Measurements from ENCODE around the gene CELSR1.
"Not testable (repeated sequence)": the region's sequence is repeated elsewhere in the genome, so short reads cannot be mapped to it uniquely, and the experiment has no call there.

The CELSR1 gene

DNA sequence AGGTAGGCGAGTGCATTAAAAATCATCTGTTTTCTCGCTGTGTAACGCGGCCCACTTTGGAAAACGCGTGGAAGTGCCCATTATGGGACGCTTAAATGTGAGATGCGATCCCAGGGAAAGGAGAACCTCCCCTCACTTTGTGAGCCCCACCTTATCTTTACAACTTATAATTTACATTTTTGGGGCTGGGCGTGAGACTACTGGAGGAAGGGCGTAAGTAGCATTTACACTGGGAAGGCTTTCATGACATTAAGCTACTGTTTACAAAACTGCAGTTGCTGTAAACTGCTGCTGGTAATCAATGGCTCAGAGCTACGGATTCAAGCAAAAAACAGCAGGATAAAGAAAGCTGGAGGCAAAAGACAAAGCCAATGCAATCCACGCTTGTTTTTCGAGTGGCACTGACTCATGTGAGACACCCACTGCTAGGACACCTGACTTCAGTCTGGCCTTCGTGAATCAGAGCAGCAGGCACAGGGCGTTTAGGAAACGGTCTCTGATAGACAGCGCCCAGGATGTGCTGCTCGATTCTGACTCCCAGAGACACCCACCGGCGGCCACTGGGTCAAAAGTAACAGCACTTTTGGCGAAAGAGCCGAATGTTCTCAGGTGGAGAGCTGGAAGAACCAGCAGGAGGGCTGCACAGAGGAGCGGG, 123.6 kb downstream of the CELSR1 start:
- no peaks in the 10 kb centered on the region for H3K27me3 ChIP-seq (ENCODE audit: insufficient read depth, low read length)
- H3K4me1 ChIP-seq (ENCODE audit: insufficient read depth, low read length): peaks cover 4% of the 10 kb centered on the region
- no peak overlapping the region for H3K4me3 ChIP-seq (ENCODE audit: low read length)
- no peaks in the 10 kb centered on the region for H3K36me3 ChIP-seq (ENCODE audit: insufficient read depth, low read length)
- peaks cover 3% of the 10 kb centered on the region for H3K9me3 ChIP-seq (ENCODE audit: low read length)
- no peak overlapping the region for H2AFZ ChIP-seq (ENCODE audit: low read depth, low read length)

DNA sequence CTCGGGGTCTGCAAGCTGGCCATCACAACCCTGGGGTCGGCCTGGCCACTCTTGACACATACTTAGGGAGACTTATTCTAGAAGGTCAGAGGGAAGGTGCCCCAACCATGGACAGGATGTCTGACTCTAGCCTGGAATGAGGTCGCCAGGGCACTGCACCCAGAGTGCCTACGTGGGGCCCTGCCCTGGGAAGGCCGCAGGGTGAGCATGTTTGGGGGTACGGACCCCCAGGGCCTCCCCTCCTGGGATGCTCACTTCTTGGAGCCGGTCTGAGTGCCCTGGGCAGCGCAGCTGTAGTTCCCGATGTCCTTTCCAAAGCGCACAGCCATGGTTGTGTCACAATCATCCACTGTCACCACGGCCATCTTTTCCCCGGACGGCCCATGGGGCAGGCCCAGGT, 126.1 kb downstream of the CELSR1 start:
- Histone ChIP-seq H3K36me3 (ENCODE audit: insufficient read depth, low read length) (no peaks in the 10 kb centered on the region), H3K27me3 (ENCODE audit: insufficient read depth, low read length) (no peaks in the 10 kb centered on the region), H3K4me1 (ENCODE audit: insufficient read depth, low read length) (peaks cover 4% of the 10 kb centered on the region), H3K4me3 (ENCODE audit: low read length) (no peak overlapping the region), H3K9me3 (ENCODE audit: low read length) (peaks cover 3% of the 10 kb centered on the region), H2AFZ (ENCODE audit: low read depth, low read length) (no peak overlapping the region)

- Histone ChIP-seq H3K4me1 (ENCODE audit: insufficient read depth, low read length) (no peaks in the 10 kb centered on the region), H3K9me3 (ENCODE audit: low read length) (peaks cover 3% of the 10 kb centered on the region), H3K4me3 (ENCODE audit: low read length) (no peak overlapping the region), H3K27me3 (ENCODE audit: insufficient read depth, low read length) (no peaks in the 10 kb centered on the region), H3K36me3 (ENCODE audit: insufficient read depth, low read length) (no peaks in the 10 kb centered on the region), H2AFZ (ENCODE audit: low read depth, low read length) (no peak overlapping the region)
These were observed 127.1 kb downstream of the CELSR1 start for GRCh38 chr22:46410291-46410808.

GRCh38 chr22:46409631-46410210, 127.7 kb downstream of the CELSR1 start:
- Histone ChIP-seq H3K27me3 (ENCODE audit: insufficient read depth, low read length) (no peaks in the 10 kb centered on the region), H3K9me3 (ENCODE audit: low read length) (peaks cover under 1% of the 10 kb centered on the region), H3K36me3 (ENCODE audit: insufficient read depth, low read length) (no peaks in the 10 kb centered on the region), H2AFZ (ENCODE audit: low read depth, low read length) (no peak overlapping the region), H3K4me3 (ENCODE audit: low read length) (no peak overlapping the region), H3K4me1 (ENCODE audit: insufficient read depth, low read length) (no peaks in the 10 kb centered on the region)

GRCh38 chr22:46408568-46409506, 128.6 kb downstream of the CELSR1 start:
- Histone ChIP-seq H2AFZ (ENCODE audit: low read depth, low read length) (no peak overlapping the region), H3K9me3 (ENCODE audit: low read length) (no peaks in the 10 kb centered on the region), H3K4me3 (ENCODE audit: low read length) (no peak overlapping the region), H3K36me3 (ENCODE audit: insufficient read depth, low read length) (no peaks in the 10 kb centered on the region), H3K4me1 (ENCODE audit: insufficient read depth, low read length) (no peaks in the 10 kb centered on the region), H3K27me3 (ENCODE audit: insufficient read depth, low read length) (no peaks in the 10 kb centered on the region)

GRCh38 chr22:46407748-46408147, 129.7 kb downstream of the CELSR1 start:
- H3K4me3 ChIP-seq (ENCODE audit: low read length): no peak overlapping the region
- no peaks in the 10 kb centered on the region for H3K27me3 ChIP-seq (ENCODE audit: insufficient read depth, low read length)
- H3K36me3 ChIP-seq (ENCODE audit: insufficient read depth, low read length): no peaks in the 10 kb centered on the region

GRCh38 chr22:46406791-46407190, 130.6 kb downstream of the CELSR1 start:
- Histone ChIP-seq H3K27me3 (ENCODE audit: insufficient read depth, low read length) (no peaks in the 10 kb centered on the region), H2AFZ (ENCODE audit: low read depth, low read length) (no peak overlapping the region), H3K9me3 (ENCODE audit: low read length) (no peaks in the 10 kb centered on the region), H3K36me3 (ENCODE audit: insufficient read depth, low read length) (no peaks in the 10 kb centered on the region), H3K4me3 (ENCODE audit: low read length) (no peak overlapping the region), H3K4me1 (ENCODE audit: insufficient read depth, low read length) (no peaks in the 10 kb centered on the region)

More at GRCh38 chr22:46407748-46408147, 129.7 kb downstream of the CELSR1 start:
- H3K4me1 ChIP-seq (ENCODE audit: insufficient read depth, low read length): no peaks in the 10 kb centered on the region
- H3K9me3 ChIP-seq (ENCODE audit: low read length): no peaks in the 10 kb centered on the region
- no peak overlapping the region for H2AFZ ChIP-seq (ENCODE audit: low read depth, low read length)

DNA sequence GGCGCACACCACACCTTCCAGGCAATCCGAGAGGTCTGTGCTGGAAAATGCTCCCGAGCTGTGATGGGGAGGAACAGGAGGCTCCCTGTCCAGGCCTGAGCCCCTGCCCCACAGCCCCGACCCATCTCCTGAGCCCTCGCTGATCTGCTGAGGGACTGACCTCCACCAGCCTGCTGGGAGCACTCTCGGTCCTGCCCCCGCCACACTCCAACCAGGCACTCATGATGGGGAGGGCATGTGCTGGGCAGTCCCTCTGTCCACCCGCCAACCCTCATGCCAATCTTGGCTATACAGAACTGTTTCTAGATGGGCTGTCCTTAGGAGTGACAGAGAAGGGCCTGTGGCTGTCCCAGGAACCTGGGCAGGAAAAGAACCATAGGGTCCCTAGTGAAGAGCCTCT, 131.1 kb downstream of the CELSR1 start:
- no peaks in the 10 kb centered on the region for H3K36me3 ChIP-seq (ENCODE audit: insufficient read depth, low read length)
- no peaks in the 10 kb centered on the region for H3K4me1 ChIP-seq (ENCODE audit: insufficient read depth, low read length)
- no peak overlapping the region for H2AFZ ChIP-seq (ENCODE audit: low read depth, low read length)
- H3K27me3 ChIP-seq (ENCODE audit: insufficient read depth, low read length): no peaks in the 10 kb centered on the region
- no peak overlapping the region for H3K4me3 ChIP-seq (ENCODE audit: low read length)
- peaks cover under 1% of the 10 kb centered on the region for H3K9me3 ChIP-seq (ENCODE audit: low read length)

DNA sequence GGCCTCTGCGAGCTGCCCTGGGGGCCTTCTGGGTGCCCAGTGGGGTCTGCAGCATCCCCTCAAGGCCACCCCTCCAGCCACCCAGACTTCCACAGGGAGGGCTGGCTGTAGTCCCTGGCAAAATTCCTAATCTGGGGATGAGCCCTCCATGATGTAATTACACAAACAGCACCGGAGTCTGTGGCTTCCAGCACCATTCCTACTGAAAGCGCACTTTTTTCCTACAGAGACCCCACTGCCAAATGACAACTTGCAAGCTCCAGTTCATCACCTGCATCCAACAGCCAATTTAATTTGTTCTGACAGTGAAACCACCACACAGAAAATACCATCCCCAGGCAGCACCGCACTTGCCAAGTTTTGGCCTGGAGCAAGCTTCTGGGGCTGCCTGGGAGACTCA, 131.5 kb downstream of the CELSR1 start:
- H3K4me1 ChIP-seq (ENCODE audit: insufficient read depth, low read length): no peaks in the 10 kb centered on the region
- no peak overlapping the region for H2AFZ ChIP-seq (ENCODE audit: low read depth, low read length)
- H3K36me3 ChIP-seq (ENCODE audit: insufficient read depth, low read length): no peaks in the 10 kb centered on the region
- no peaks in the 10 kb centered on the region for H3K27me3 ChIP-seq (ENCODE audit: insufficient read depth, low read length)
- peaks cover 2% of the 10 kb centered on the region for H3K9me3 ChIP-seq (ENCODE audit: low read length)
- no peak overlapping the region for H3K4me3 ChIP-seq (ENCODE audit: low read length)

- H2AFZ ChIP-seq (ENCODE audit: low read depth, low read length); H3K4me3 ChIP-seq (ENCODE audit: low read length); H3K36me3 ChIP-seq (ENCODE audit: insufficient read depth, low read length); H3K9me3 ChIP-seq (ENCODE audit: low read length); H3K4me1 ChIP-seq (ENCODE audit: insufficient read depth, low read length); H3K27me3 ChIP-seq (ENCODE audit: insufficient read depth, low read length): not testable (repeated sequence)
These were observed 133.5 kb downstream of the CELSR1 start for GRCh38 chr22:46403880-46404279.

DNA sequence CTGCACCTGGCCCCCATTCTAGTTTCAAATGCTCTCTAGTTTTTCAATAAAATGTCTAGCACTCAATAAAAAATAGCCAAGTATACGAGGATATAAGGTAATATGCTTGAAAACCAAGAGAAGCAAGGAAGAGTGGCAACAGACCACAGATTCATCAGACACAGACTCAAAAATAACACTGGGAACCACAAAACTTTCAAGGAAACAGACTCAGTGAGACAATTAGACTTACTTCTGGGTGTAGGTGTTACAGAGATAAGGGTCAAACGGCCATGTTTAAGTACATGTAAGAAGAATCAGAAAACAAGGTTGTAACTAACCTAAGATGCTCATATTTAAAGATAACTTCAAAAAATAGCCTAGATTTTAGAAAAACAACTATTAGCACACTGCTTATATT, 134.9 kb downstream of the CELSR1 start:
- no peak overlapping the region for H2AFZ ChIP-seq (ENCODE audit: low read depth, low read length)
- H3K36me3 ChIP-seq (ENCODE audit: insufficient read depth, low read length): peaks cover 8% of the 10 kb centered on the region
- H3K27me3 ChIP-seq (ENCODE audit: insufficient read depth, low read length): no peaks in the 10 kb centered on the region
- peaks cover 2% of the 10 kb centered on the region for H3K9me3 ChIP-seq (ENCODE audit: low read length)
- H3K4me1 ChIP-seq (ENCODE audit: insufficient read depth, low read length): no peaks in the 10 kb centered on the region
- no peak overlapping the region for H3K4me3 ChIP-seq (ENCODE audit: low read length)

- Histone ChIP-seq H3K36me3 (ENCODE audit: insufficient read depth, low read length) (peaks cover 8% of the 10 kb centered on the region), H2AFZ (ENCODE audit: low read depth, low read length) (no peak overlapping the region), H3K27me3 (ENCODE audit: insufficient read depth, low read length) (no peaks in the 10 kb centered on the region), H3K9me3 (ENCODE audit: low read length) (peaks cover 2% of the 10 kb centered on the region), H3K4me3 (ENCODE audit: low read length) (no peak overlapping the region), H3K4me1 (ENCODE audit: insufficient read depth, low read length) (no peaks in the 10 kb centered on the region)
These were observed 136.1 kb downstream of the CELSR1 start for GRCh38 chr22:46401370-46401769.

Data from neuron (in vitro differentiated cells).